Measurements from ENCODE around the gene TSACC.

Gene TSACC

GRCh38 chr1:156390469-156391365 is 52.4 kb downstream of the TSACC start:
- TF ChIP-seq CTCF (IDR thresholded peaks at IDR 0.05; ENCODE audit: low read depth, low read length), result no peak
- no peak overlapping the region for H3K4me3 ChIP-seq (ENCODE audit: low read depth, low read length)

- TF ChIP-seq CTCF (IDR thresholded peaks at IDR 0.05; ENCODE audit: low read depth, low read length), result no peak
- H3K4me3 ChIP-seq (ENCODE audit: low read depth, low read length), result no peak overlapping the region
Observed at GRCh38 chr1:156391366-156391677, 53.0 kb downstream of the TSACC start.

- no peak overlapping the region for H3K4me3 ChIP-seq (ENCODE audit: low read depth, low read length)
- no peak for TF ChIP-seq CTCF (IDR thresholded peaks at IDR 0.05; ENCODE audit: low read depth, low read length)
Observed at GRCh38 chr1:156391701-156392100, 53.4 kb downstream of the TSACC start.

GRCh38 chr1:156392452-156392853 is 54.1 kb downstream of the TSACC start:
- H3K4me3 ChIP-seq (ENCODE audit: low read depth, low read length), result no peak overlapping the region

GRCh38 chr1:156393095-156393494 is 54.8 kb downstream of the TSACC start:
- no peak overlapping the region for H3K4me3 ChIP-seq (ENCODE audit: low read depth, low read length)
- TF ChIP-seq CTCF (IDR thresholded peaks at IDR 0.05; ENCODE audit: low read depth, low read length), result no peak

More at GRCh38 chr1:156392452-156392853, 54.1 kb downstream of the TSACC start:
- no peak for TF ChIP-seq CTCF (IDR thresholded peaks at IDR 0.05; ENCODE audit: low read depth, low read length)

GRCh38 chr1:156394082-156394481 is 55.8 kb downstream of the TSACC start:
- no peak for TF ChIP-seq CTCF (IDR thresholded peaks at IDR 0.05; ENCODE audit: low read depth, low read length)
- no peak overlapping the region for H3K4me3 ChIP-seq (ENCODE audit: low read depth, low read length)

- no peak overlapping the region for H3K4me3 ChIP-seq (ENCODE audit: low read depth, low read length)
- no peak for TF ChIP-seq CTCF (IDR thresholded peaks at IDR 0.05; ENCODE audit: low read depth, low read length)
Observed at GRCh38 chr1:156394835-156395461, 56.6 kb downstream of the TSACC start.
